Measurements from ENCODE around the gene RPE. TPM values are rescaled to one million over a fixed set of nuclear protein-coding genes. Genes with fewer than 3 reads are reported as not detected.

Gene RPE
- total RNA-seq: 58.8 and 75.6 TPM in 2 replicates

DNA sequence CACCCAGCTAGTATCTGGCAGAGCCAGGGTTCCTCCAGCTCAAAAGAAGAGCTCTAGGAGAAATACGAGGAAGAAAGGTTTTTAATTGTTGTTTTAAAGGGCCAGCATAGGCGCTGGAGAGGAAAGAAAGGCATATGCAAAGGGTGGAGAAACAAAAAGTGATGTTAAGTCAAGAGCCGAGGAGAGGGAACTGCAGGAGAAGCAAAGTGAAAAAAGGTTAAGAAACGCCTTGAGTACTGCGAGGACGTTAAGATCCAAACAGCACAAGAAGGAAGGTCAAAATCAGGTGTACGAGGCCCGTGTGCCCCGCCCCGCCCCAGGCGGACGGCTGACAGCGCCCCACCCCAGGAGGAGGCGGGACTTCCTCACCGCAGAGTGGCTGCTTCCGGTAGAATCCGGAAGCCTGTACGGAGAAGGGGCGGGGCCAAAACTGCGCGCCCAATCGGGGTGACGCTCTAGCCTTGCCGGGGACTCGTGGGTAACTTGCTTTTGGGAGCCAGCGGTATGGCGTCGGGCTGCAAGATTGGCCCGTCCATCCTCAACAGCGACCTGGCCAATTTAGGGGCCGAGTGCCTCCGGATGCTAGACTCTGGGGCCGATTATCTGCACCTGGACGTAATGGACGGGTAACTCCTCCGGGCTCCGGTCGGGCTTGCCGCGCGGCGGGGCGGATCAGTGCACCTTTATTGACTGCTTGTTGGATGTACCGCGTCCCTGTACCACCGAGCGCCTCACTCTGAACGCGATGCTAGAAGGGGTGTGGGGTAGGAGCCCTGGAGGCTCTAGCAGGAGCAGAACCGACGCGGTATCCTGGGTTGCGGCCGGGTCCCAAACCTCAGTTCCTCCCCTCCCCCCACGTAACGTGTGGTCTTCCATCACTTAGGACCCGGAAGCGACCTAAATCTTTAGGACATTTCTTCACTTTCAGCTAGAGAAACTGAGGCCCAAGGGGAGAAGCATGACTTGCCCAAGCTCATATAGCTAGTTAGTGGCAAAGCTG is at the start of gene RPE:
Gene RPE (plus strand): TSS at position 481 of the 1,000 bp plus-strand sequence. CDS start 24 bp downstream, at position 505.

Other genes with a start within 250 kb of the RPE start
- not detected in 2 replicates for gene UNC80, start 230.8 kb upstream of the RPE start, total RNA-seq
- gene KANSL1L, start 168.8 kb downstream of the RPE start, total RNA-seq: 14.5 and 19.0 TPM in 2 replicates
- gene ACADL, start 222.8 kb downstream of the RPE start, total RNA-seq: under 0.01 and 0.26 TPM in 2 replicates

Data from bronchial smooth muscle cell (primary cell).